Measurements from ENCODE around the gene FAM24B.

Gene FAM24B

DNA sequence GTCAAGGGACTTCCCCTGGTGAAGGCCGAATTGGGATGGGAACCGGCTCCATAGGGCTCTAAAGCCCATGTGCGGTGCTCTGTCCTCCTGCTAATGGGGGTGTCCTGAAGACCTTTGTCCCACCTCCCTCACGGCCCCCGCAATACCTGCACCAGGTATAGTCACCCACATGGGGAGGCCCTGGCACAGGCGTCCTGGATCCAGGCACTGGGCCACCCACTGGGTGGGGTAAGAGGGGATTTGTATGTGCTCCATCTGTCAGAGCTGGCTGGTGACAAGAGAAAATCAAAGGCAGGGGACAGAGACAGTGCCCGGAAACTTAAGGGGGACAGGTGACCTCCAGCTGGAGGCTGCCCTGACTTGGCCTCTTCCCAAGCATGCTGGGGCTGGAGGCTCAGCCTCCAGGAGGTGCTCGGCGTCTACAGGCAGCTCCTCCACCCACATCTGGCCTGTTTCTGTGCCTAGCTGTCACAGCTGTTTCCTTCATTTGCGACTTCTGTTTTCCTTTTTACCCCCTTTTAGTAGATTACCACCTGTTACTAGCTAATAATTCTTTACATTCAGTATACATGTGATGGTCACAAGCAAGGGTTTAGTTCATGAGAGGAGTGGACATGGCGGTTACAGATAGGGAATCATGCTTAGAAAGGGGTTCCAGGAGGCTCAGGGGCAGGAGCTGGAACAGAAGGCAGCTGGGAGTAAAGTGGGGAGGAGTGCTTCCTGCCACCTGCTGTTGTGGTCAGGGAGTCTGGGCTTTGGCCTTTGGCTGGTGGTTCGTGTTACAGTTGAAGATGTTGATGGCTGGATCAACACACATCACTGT is 31.4 kb downstream of the FAM24B start:
- TF ChIP-seq, protein P1, sequence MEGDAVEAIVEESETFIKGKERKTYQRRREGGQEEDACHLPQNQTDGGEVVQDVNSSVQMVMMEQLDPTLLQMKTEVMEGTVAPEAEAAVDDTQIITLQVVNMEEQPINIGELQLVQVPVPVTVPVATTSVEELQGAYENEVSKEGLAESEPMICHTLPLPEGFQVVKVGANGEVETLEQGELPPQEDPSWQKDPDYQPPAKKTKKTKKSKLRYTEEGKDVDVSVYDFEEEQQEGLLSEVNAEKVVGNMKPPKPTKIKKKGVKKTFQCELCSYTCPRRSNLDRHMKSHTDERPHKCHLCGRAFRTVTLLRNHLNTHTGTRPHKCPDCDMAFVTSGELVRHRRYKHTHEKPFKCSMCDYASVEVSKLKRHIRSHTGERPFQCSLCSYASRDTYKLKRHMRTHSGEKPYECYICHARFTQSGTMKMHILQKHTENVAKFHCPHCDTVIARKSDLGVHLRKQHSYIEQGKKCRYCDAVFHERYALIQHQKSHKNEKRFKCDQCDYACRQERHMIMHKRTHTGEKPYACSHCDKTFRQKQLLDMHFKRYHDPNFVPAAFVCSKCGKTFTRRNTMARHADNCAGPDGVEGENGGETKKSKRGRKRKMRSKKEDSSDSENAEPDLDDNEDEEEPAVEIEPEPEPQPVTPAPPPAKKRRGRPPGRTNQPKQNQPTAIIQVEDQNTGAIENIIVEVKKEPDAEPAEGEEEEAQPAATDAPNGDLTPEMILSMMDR (IDR thresholded peaks at IDR 0.05; ENCODE audit: low read depth, low read length) = no peak
- no peak overlapping the region for H3K4me3 ChIP-seq (ENCODE audit: low read depth, low read length)

DNA sequence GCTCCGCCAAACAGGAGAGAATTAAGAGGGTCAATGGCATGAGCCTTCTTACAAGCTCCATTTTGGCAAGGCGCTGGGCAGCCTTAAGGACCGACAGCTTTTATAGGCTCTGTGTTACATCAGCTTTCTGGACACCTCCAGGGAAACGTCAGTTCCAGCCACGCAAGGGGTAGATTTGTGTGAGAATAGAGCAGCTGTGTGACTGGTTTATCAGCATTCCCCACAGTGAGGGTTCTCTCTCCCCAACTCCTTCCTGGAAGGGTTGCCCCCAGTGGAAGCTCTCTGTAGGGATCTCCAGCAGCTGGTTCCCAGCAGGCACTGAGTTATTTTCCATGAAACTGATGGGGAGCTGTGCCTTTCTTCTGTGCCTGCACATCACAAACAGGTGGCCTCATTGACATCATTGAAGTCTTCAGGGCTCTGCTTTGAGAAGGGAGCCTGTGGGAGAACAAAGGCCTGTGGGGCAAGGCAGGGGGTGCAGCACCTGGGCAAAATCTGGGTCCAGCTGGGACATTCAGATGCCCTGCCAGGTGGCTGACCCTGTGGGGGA is 33.5 kb downstream of the FAM24B start, which contains the start of gene CUZD1:
Gene CUZD1, minus strand, starts transcription at position 75 of the 550 bp plus-strand sequence. Its CDS starts 14 bp downstream, at position 61.
- TF ChIP-seq, protein P1 (IDR thresholded peaks at IDR 0.05; ENCODE audit: low read depth, low read length) = no peak
- no peak within 1 kb of the TSS for H3K4me3 ChIP-seq (ENCODE audit: low read depth, low read length)

DNA sequence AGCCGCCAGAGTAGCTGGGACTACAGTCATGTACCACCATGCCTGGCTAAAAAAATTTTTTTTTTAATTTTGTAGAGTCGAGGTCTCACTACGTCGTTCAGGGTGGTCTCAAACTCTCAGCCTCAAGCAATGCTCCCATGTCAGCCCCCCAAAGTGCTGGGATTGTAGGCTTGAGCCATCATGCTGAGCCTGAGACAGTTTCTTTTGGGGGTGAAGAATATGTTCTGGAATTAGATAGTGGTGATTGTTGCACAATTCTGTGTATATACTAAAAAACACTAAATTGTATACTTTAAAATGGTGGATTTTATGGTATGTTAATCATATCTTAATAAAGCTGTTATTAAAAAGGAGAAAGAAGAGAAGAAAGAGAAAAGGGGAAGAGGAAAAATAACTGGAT is 35.2 kb downstream of the FAM24B start:
- no peak overlapping the region for H3K4me3 ChIP-seq (ENCODE audit: low read depth, low read length)
- TF ChIP-seq, protein P1 (IDR thresholded peaks at IDR 0.05; ENCODE audit: low read depth, low read length) = no peak

DNA sequence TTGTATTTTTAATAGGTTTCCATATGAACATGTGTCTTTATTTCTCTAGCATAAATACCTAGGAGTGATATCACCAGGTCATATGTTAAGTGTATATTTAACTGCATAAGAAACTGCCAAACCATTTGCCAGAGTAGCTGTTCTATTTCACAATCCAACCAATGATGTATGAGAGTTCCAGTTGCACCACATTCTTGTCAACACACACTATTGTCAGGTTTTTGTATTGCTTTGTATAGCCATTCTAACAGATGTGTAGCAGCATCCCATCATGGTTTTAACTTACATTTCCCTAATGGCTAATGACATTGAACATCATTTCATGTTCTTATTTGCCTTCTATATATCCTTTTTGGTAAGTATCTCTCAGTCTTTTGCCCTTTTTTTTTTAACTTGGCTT is 37.8 kb downstream of the FAM24B start:
- TF ChIP-seq, protein P1 (IDR thresholded peaks at IDR 0.05; ENCODE audit: low read depth, low read length) = no peak
- H3K4me3 ChIP-seq (ENCODE audit: low read depth, low read length) = no peak overlapping the region

DNA sequence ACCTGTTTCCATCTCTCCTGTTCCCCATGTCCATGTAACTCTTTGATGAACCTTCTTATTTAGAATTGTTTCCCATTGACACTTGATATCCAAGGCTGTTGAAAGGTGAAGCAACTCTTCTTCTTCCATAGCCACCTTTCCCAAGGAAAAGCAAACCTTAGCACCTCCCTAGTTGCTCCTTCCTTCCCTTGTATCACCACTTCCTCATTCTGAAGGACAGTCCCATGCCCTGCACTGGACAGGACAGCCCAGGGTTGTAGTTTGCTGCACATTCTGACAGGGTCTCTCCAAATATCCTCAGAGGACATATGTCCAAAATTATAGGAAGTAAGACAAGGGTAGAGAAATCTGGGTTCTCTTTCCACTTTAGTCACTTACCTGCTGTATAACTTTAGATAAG is 39.9 kb downstream of the FAM24B start:
- H3K4me3 ChIP-seq (ENCODE audit: low read depth, low read length) = no peak overlapping the region
- TF ChIP-seq, protein P1 (IDR thresholded peaks at IDR 0.05; ENCODE audit: low read depth, low read length) = no peak

DNA sequence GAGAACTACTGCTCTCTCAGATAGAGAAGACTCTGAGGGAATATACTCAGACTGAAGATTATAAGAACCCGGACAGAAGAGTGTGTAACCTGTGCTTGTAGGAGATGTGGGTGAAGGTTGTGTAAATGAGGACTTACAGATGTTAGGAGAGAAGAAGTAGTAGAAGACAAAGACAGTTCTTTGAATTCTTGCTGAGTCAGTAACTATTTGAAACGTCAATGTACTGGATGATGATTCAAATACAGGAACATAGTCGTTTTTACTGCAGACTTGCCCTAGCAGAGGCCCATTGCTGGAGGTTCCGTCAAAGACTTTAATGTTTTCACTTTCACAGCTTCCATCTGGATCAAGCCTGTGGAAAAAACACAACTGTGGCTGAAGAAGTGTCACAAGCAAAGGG is 40.5 kb downstream of the FAM24B start:
- no peak overlapping the region for H3K4me3 ChIP-seq (ENCODE audit: low read depth, low read length)
- TF ChIP-seq, protein P1 (IDR thresholded peaks at IDR 0.05; ENCODE audit: low read depth, low read length) = no peak

DNA sequence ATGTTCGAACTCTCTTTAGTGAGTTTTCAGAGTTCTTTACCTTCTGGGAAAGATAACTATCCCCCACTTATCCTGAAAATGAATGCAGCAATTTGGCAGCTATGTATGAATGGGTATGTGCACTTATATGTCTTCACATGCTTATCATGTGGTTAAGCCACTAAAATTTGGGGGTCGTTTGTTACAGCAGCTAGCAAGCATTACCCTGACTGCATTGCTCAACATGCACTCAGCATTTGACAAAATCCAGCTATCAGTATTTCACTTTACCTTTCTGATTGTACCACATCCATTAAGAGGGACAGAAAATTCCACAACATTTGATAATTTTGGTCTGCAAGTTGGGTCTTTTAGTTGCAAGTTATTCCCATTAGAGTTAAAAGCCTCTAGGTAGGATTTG is 43.5 kb downstream of the FAM24B start:
- TF ChIP-seq, protein P1 (IDR thresholded peaks at IDR 0.05; ENCODE audit: low read depth, low read length) = no peak
- no peak overlapping the region for H3K4me3 ChIP-seq (ENCODE audit: low read depth, low read length)

Measured in WI38 (cell line).